ENCODE data around the gene CUX1.

DNA sequence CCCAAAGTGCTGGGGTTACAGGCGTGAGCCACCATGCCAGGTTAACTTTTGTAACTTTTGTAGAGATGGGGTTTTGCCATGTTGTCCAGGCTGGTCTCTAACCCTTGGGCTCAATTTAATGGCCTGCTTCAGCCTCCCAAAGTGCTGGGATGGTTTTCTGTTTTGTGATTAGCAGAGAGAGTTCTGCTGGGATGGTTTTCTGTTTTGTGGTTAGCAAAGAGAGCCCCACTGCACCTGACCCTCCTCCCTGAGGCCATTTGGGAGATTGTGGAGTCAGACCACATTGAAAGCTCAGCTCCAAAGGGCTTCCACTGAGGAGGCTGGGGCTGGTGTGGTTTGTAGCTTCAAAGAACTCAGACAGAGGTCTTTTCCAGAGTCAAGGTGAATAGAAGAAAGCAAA lies 29.6 kb upstream of the CUX1 start:
- TF ChIP-seq, protein P1, sequence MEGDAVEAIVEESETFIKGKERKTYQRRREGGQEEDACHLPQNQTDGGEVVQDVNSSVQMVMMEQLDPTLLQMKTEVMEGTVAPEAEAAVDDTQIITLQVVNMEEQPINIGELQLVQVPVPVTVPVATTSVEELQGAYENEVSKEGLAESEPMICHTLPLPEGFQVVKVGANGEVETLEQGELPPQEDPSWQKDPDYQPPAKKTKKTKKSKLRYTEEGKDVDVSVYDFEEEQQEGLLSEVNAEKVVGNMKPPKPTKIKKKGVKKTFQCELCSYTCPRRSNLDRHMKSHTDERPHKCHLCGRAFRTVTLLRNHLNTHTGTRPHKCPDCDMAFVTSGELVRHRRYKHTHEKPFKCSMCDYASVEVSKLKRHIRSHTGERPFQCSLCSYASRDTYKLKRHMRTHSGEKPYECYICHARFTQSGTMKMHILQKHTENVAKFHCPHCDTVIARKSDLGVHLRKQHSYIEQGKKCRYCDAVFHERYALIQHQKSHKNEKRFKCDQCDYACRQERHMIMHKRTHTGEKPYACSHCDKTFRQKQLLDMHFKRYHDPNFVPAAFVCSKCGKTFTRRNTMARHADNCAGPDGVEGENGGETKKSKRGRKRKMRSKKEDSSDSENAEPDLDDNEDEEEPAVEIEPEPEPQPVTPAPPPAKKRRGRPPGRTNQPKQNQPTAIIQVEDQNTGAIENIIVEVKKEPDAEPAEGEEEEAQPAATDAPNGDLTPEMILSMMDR (IDR thresholded peaks at IDR 0.05) = no peak
- TF ChIP-seq POLR2A (IDR thresholded peaks at IDR 0.05) = no peak
